ENCODE results near the gene ZNF536.

ZNF536 gene

GRCh38 chr19:30371960-30372824 is at the start of gene ZNF536:
Gene ZNF536 (plus strand): TSS chr19:30372384. CDS start chr19:30443563, 71,179 bp downstream.
- Mint-ChIP-seq H3K27me3 (peaks cover 24% of the 10 kb centered on the region), H3K27ac (no peak within 1 kb of the TSS), H3K9me3 (no peaks in the 10 kb centered on the region), H3K4me3 (no peak within 1 kb of the TSS), H3K36me3 (no peaks in the 10 kb centered on the region), H3K4me1 (no peaks in the 10 kb centered on the region)

DNA sequence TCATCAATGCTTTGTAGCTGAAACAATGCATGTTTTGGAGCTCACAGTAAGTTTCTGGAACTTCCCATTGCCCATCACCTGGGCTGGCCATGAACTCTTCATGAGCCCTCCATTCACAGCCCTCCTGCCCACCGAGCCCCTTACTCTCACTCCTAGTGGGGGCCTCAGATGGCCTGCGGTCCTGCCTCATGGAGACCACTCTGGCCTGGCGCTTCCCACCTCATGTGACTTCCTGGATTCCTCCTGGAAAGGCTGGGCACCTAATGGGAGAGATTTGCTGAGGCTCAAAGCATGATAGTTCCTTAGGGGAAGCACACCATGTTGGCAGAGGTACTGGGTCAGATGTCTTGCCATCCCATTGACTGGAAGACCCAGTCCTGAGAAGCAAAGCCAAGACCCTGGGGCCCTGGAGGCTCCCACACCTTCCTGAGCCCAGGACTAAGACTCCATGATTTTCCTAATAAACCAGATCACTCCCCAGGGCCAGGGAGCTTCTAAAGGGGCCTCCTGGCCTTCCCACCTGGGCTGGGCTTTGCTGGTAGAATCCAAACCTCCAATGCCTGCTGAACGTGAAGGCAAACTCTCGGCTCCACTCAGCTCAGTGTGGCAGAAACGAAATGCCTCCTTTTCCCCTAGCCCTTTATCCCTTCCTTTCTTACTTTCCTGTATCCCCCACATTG is 49.4 kb upstream of the ZNF536 start:
- Mint-ChIP-seq H3K27me3 (peaks cover 1% of the 10 kb centered on the region), H3K4me3 (no peak overlapping the region), H3K36me3 (no peaks in the 10 kb centered on the region), H3K4me1 (no peaks in the 10 kb centered on the region), H3K27ac (no peak overlapping the region), H3K9me3 (no peaks in the 10 kb centered on the region)

DNA sequence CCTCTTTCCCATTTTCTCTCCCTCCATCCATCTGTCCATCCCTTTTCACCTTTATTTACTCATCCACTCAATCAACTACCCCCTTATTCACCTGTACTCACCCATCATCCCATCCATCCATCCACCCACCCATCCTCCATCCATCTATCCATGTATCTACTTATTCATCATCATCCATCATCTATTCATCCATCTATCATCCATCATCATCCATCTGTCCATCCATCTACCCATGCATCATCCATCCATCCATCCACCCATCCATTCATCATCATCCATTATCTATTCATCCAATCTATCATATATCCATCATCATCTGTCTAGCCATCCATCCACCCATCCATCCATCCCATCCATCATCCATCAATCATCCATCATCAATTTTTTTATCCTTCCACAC is 48.3 kb upstream of the ZNF536 start:
- Mint-ChIP-seq H3K4me3 (no peak overlapping the region), H3K9me3 (no peaks in the 10 kb centered on the region), H3K27ac (no peak overlapping the region), H3K27me3 (peaks cover under 1% of the 10 kb centered on the region), H3K36me3 (no peaks in the 10 kb centered on the region), H3K4me1 (no peaks in the 10 kb centered on the region)

GRCh38 chr19:30324982-30325381 is 47.2 kb upstream of the ZNF536 start:
- H3K27ac Mint-ChIP-seq, result no peak overlapping the region
- H3K4me1 Mint-ChIP-seq, result no peaks in the 10 kb centered on the region
- no peaks in the 10 kb centered on the region for H3K36me3 Mint-ChIP-seq
- H3K27me3 Mint-ChIP-seq, result no peaks in the 10 kb centered on the region
- no peak overlapping the region for H3K4me3 Mint-ChIP-seq
- no peaks in the 10 kb centered on the region for H3K9me3 Mint-ChIP-seq

DNA sequence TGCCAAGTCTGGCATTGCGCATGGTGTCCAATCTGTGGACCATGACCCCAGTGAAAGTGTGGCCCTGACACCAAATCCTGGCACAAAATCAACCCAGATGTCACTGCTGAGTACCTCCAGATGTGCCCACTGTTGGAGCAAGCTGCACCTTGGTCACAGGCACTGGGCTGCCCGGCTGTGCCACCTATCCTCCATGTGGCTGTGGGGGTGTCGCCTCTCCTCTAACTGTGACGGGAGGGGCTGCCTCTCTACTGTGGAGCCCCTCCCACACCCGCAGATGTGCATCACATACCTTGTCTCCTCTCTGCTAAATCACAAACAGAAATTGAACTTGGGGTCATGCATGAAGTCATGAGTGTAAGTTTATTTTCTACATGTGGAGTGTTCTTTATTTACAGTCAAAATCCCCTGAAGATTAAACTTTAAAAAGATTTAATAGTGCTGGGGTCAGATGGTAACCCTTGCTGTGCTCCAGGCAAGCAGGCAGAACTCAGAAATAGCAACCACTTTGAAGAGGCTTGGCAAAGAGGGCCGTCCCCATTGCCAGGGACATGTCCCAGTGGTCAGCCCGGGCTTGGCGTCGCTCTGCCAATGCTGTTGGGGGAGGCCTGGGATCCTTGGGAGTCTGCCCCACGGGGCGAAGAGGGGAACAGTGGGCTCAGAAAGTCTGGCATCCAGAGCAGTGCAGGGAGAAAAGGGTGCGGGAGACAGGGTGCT is 46.4 kb upstream of the ZNF536 start:
- no peaks in the 10 kb centered on the region for H3K27me3 Mint-ChIP-seq
- no peaks in the 10 kb centered on the region for H3K9me3 Mint-ChIP-seq
- no peaks in the 10 kb centered on the region for H3K4me1 Mint-ChIP-seq
- H3K36me3 Mint-ChIP-seq, result no peaks in the 10 kb centered on the region
- no peak overlapping the region for H3K4me3 Mint-ChIP-seq
- no peak overlapping the region for H3K27ac Mint-ChIP-seq

DNA sequence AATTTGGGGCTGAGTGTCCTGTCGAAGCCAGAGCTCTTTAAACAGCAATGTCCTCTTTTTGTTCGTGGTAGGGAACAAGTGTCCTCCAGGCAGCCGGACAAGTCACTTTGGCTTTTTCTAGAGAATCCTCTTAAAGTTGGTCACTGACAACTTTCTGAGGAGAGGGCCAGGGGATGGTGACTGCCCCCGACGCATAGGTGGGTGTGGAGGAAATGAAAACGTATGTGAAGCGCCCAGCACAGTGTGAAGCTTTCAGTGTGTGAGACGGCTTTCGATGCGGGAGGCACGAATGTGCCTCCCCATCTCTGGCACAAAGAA is 45.8 kb upstream of the ZNF536 start:
- Mint-ChIP-seq H3K27me3 (no peaks in the 10 kb centered on the region), H3K4me1 (no peaks in the 10 kb centered on the region), H3K27ac (no peak overlapping the region), H3K9me3 (no peaks in the 10 kb centered on the region), H3K36me3 (no peaks in the 10 kb centered on the region), H3K4me3 (no peak overlapping the region)

GRCh38 chr19:30327331-30327730 is 44.9 kb upstream of the ZNF536 start:
- Mint-ChIP-seq H3K4me3 (no peak overlapping the region), H3K27me3 (no peaks in the 10 kb centered on the region), H3K9me3 (no peaks in the 10 kb centered on the region), H3K27ac (no peak overlapping the region), H3K36me3 (no peaks in the 10 kb centered on the region), H3K4me1 (no peaks in the 10 kb centered on the region)

- Mint-ChIP-seq H3K4me1 (no peaks in the 10 kb centered on the region), H3K27me3 (no peaks in the 10 kb centered on the region), H3K4me3 (no peak overlapping the region), H3K36me3 (no peaks in the 10 kb centered on the region), H3K27ac (no peak overlapping the region), H3K9me3 (no peaks in the 10 kb centered on the region)
Observed at GRCh38 chr19:30328096-30328495, 44.1 kb upstream of the ZNF536 start.

DNA sequence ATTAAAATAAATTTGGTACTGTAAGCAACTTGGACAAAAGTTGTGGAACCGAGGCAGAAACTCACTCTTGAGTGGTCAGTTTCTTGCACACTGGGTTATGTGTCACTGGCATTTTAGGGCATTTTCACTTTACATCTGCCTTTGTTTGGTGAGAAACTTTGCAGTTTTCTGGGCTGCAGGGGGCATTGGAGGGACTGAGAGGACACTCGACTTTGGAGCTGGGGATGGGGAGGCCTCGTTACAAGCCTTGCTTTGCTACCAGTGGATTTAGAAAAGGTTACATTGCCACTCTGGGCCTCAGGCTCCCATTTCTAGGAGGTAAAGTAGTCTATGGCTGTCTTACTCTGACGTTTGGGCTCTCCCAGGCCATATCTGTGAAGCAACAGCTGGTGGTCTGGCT is 41.9 kb upstream of the ZNF536 start:
- Mint-ChIP-seq H3K4me1 (no peaks in the 10 kb centered on the region), H3K27ac (no peak overlapping the region), H3K4me3 (no peak overlapping the region), H3K36me3 (no peaks in the 10 kb centered on the region), H3K27me3 (no peaks in the 10 kb centered on the region), H3K9me3 (no peaks in the 10 kb centered on the region)

DNA sequence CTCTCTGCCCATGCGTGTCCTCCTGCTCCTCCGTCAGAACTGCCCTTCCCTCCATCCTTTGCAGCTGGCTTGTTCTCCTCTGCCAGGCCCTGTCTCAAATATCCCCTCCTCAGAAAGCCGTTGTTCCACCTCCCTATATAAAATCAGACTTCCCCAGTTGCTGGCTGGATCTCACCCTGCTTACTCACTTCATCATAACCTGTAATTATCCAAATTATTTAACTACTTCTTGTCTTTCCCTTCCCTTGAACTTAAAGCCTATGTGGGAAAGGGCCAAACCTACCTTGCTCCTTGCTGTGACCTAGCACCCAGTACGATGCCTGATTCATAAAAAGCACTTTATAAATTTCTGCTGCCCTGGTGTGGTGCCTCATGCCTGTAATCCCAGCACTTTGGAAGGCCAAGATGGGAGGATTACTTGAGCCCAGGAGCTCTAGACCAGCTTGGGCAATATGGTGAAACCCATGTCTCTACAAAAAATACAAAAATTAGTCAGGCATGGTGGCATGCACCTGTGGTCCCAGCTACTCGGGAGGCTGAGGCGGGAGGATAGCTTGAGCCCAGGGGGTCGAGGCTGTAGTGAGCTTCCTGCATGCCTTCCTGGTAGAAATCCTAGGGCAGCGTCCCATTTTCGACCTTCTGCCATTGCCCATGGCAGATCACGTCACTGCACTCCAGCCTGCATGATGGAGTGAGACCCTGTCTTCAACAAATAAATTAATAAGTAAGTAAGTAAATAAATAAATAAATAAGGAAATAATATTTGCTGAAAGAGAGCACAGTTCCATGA is 39.5 kb upstream of the ZNF536 start:
- Mint-ChIP-seq H3K4me1 (no peaks in the 10 kb centered on the region), H3K36me3 (no peaks in the 10 kb centered on the region), H3K27me3 (no peaks in the 10 kb centered on the region), H3K4me3 (no peak overlapping the region), H3K9me3 (no peaks in the 10 kb centered on the region), H3K27ac (no peak overlapping the region)

- Mint-ChIP-seq H3K36me3 (no peaks in the 10 kb centered on the region), H3K27me3 (no peaks in the 10 kb centered on the region)
Observed at GRCh38 chr19:30333291-30334065, 38.7 kb upstream of the ZNF536 start.

DNA sequence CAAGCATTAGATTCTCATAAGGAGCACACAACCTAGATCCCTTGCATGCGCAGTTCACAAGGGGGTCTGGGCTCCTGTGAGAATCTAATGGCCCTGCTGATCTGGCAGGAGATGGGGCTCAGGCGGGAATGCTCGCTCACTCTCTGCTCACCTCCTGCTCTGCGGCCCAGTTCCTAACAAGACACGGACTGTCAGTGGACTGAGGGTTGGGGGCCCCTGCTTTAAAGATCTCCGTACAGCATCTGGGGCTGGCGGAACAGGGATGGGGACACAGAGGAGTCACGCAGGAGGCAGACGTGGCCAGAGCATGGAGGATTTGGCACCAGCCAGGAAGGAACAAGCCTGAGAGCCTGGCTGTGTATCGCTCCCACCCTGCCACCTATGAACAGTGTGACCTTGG is 37.3 kb upstream of the ZNF536 start:
- no peaks in the 10 kb centered on the region for H3K4me1 Mint-ChIP-seq

More at GRCh38 chr19:30333291-30334065, 38.7 kb upstream of the ZNF536 start:
- Mint-ChIP-seq H3K4me3 (no peak overlapping the region), H3K9me3 (no peaks in the 10 kb centered on the region), H3K4me1 (no peaks in the 10 kb centered on the region), H3K27ac (no peak overlapping the region)

DNA sequence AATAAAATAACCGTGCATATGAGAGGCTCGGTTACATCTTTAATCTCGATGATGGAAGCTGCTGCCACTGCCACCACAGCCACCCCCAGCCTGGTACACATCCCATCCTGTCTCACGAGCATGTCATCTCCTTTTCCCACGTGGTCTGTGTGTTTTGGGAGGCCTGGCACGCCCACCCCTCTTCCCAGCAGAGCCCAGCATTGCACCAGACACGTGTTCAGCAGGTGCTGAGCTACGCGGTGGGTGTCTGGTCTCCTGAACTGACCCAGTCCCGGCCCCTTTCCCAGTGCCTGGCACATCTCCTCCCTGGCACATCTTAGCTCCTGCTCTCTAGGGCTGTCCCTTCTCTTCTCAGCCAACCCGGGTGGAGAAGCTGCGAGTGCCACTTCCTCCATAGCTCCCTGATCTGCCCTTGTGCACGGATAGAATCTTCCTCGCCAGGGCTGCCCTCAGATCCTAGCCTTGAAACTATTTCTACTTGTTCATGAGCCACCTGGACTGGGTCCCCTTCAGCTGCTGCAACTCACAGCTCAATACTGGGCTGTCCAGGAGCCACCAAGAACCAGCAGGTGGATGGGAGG is 36.8 kb upstream of the ZNF536 start:
- H3K9me3 Mint-ChIP-seq, result no peaks in the 10 kb centered on the region
- no peaks in the 10 kb centered on the region for H3K27me3 Mint-ChIP-seq
- no peaks in the 10 kb centered on the region for H3K36me3 Mint-ChIP-seq
- H3K27ac Mint-ChIP-seq, result no peak overlapping the region
- no peak overlapping the region for H3K4me3 Mint-ChIP-seq
- no peaks in the 10 kb centered on the region for H3K4me1 Mint-ChIP-seq

More for the DNA sequence above, 37.3 kb upstream of the ZNF536 start:
- no peak overlapping the region for H3K4me3 Mint-ChIP-seq
- H3K36me3 Mint-ChIP-seq, result no peaks in the 10 kb centered on the region
- H3K27me3 Mint-ChIP-seq, result no peaks in the 10 kb centered on the region
- no peaks in the 10 kb centered on the region for H3K9me3 Mint-ChIP-seq
- no peak overlapping the region for H3K27ac Mint-ChIP-seq

GRCh38 chr19:30336290-30336689 is 35.9 kb upstream of the ZNF536 start:
- H3K27me3 Mint-ChIP-seq, result no peaks in the 10 kb centered on the region
- H3K9me3 Mint-ChIP-seq, result no peaks in the 10 kb centered on the region
- H3K4me3 Mint-ChIP-seq, result no peak overlapping the region
- H3K4me1 Mint-ChIP-seq, result no peaks in the 10 kb centered on the region
- no peaks in the 10 kb centered on the region for H3K36me3 Mint-ChIP-seq
- H3K27ac Mint-ChIP-seq, result no peak overlapping the region
